ENCODE data around the gene PIP5K1B. TPM values are rescaled to one million over a fixed set of nuclear protein-coding genes. Genes with fewer than 3 reads are reported as not detected.

The PIP5K1B gene
- total RNA-seq, 1 donor from 2014 or later = 2.1 TPM

GRCh38 chr9:69016191-69017096 is 311.4 kb downstream of the PIP5K1B start:
- H3K36me3 ChIP-seq (ENCODE audit: control insufficient read depth in 3 of 3, insufficient read depth in 3 of 3, low read length in 3 of 3) = no peaks in the 10 kb centered on the region
- H3K9ac ChIP-seq (ENCODE audit: low read depth in 1 of 3, low read length in 3 of 3) = peak overlapping the region in 1 of 3 donors; percentile 28
- no peaks in the 10 kb centered on the region for H3K4me1 ChIP-seq (ENCODE audit: control insufficient read depth in 3 of 3, insufficient read depth in 3 of 3, low read length in 3 of 3)

GRCh38 chr9:69018737-69019136 is 313.7 kb downstream of the PIP5K1B start:
- H3K4me3 ChIP-seq (ENCODE audit: low read length in 3 of 3) = no peak overlapping the region
- no peaks in the 10 kb centered on the region for H3K27me3 ChIP-seq (ENCODE audit: control insufficient read depth in 3 of 3, insufficient read depth in 3 of 3, low read length in 3 of 3)
- no peak overlapping the region for H3K9ac ChIP-seq (ENCODE audit: low read depth in 1 of 3, low read length in 3 of 3)
- H3K36me3 ChIP-seq (ENCODE audit: control insufficient read depth in 3 of 3, insufficient read depth in 3 of 3, low read length in 3 of 3) = no peaks in the 10 kb centered on the region
- H3K4me1 ChIP-seq (ENCODE audit: control insufficient read depth in 3 of 3, insufficient read depth in 3 of 3, low read length in 3 of 3) = no peaks in the 10 kb centered on the region
- H3K9me3 ChIP-seq (ENCODE audit: control insufficient read depth in 3 of 3, low read length in 3 of 3) = no peaks in the 10 kb centered on the region
- no peak overlapping the region for H3K27ac ChIP-seq (ENCODE audit: low read depth, low read length)

More at GRCh38 chr9:69016191-69017096, 311.4 kb downstream of the PIP5K1B start:
- Histone ChIP-seq H3K4me3 (ENCODE audit: low read length in 3 of 3) (no peak overlapping the region), H3K27me3 (ENCODE audit: control insufficient read depth in 3 of 3, insufficient read depth in 3 of 3, low read length in 3 of 3) (no peaks in the 10 kb centered on the region), H3K9me3 (ENCODE audit: control insufficient read depth in 3 of 3, low read length in 3 of 3) (no peaks in the 10 kb centered on the region), H3K27ac (ENCODE audit: low read depth, low read length) (no peak overlapping the region)

GRCh38 chr9:69019808-69020207 is 314.8 kb downstream of the PIP5K1B start:
- H3K27me3 ChIP-seq (ENCODE audit: control insufficient read depth in 3 of 3, insufficient read depth in 3 of 3, low read length in 3 of 3) = no peaks in the 10 kb centered on the region
- H3K9me3 ChIP-seq (ENCODE audit: control insufficient read depth in 3 of 3, low read length in 3 of 3) = no peaks in the 10 kb centered on the region
- no peak overlapping the region for H3K27ac ChIP-seq (ENCODE audit: low read depth, low read length)
- no peak overlapping the region for H3K4me3 ChIP-seq (ENCODE audit: low read length in 3 of 3)
- no peaks in the 10 kb centered on the region for H3K4me1 ChIP-seq (ENCODE audit: control insufficient read depth in 3 of 3, insufficient read depth in 3 of 3, low read length in 3 of 3)
- H3K36me3 ChIP-seq (ENCODE audit: control insufficient read depth in 3 of 3, insufficient read depth in 3 of 3, low read length in 3 of 3) = no peaks in the 10 kb centered on the region
- H3K9ac ChIP-seq (ENCODE audit: low read depth in 1 of 3, low read length in 3 of 3) = no peak overlapping the region

- Histone ChIP-seq H3K27me3 (ENCODE audit: control insufficient read depth in 3 of 3, insufficient read depth in 3 of 3, low read length in 3 of 3) (no peaks in the 10 kb centered on the region), H3K27ac (ENCODE audit: low read depth, low read length) (no peak overlapping the region), H3K36me3 (ENCODE audit: control insufficient read depth in 3 of 3, insufficient read depth in 3 of 3, low read length in 3 of 3) (no peaks in the 10 kb centered on the region), H3K9ac (ENCODE audit: low read depth in 1 of 3, low read length in 3 of 3) (no peak overlapping the region), H3K9me3 (ENCODE audit: control insufficient read depth in 3 of 3, low read length in 3 of 3) (no peaks in the 10 kb centered on the region), H3K4me3 (ENCODE audit: low read length in 3 of 3) (no peak overlapping the region), H3K4me1 (ENCODE audit: control insufficient read depth in 3 of 3, insufficient read depth in 3 of 3, low read length in 3 of 3) (no peaks in the 10 kb centered on the region)
Measured at GRCh38 chr9:69020301-69021145, 315.5 kb downstream of the PIP5K1B start.

- H3K36me3 ChIP-seq (ENCODE audit: control insufficient read depth in 3 of 3, insufficient read depth in 3 of 3, low read length in 3 of 3) = no peaks in the 10 kb centered on the region
- H3K9me3 ChIP-seq (ENCODE audit: control insufficient read depth in 3 of 3, low read length in 3 of 3) = no peaks in the 10 kb centered on the region
- H3K27ac ChIP-seq (ENCODE audit: low read depth, low read length) = no peak overlapping the region
- peak overlapping the region; percentile 10 to 60 (median 41) for H3K4me3 ChIP-seq (ENCODE audit: low read length in 3 of 3)
- no peaks in the 10 kb centered on the region for H3K4me1 ChIP-seq (ENCODE audit: control insufficient read depth in 3 of 3, insufficient read depth in 3 of 3, low read length in 3 of 3)
- no peaks in the 10 kb centered on the region for H3K27me3 ChIP-seq (ENCODE audit: control insufficient read depth in 3 of 3, insufficient read depth in 3 of 3, low read length in 3 of 3)
- H3K9ac ChIP-seq (ENCODE audit: low read depth in 1 of 3, low read length in 3 of 3) = peak overlapping the region in 1 of 3 donors; percentile 17
Measured at GRCh38 chr9:69023650-69024049, 318.6 kb downstream of the PIP5K1B start.

GRCh38 chr9:69027355-69028097 is 322.5 kb downstream of the PIP5K1B start:
- H3K4me1 ChIP-seq (ENCODE audit: control insufficient read depth in 3 of 3, insufficient read depth in 3 of 3, low read length in 3 of 3) = no peaks in the 10 kb centered on the region
- H3K27me3 ChIP-seq (ENCODE audit: control insufficient read depth in 3 of 3, insufficient read depth in 3 of 3, low read length in 3 of 3) = no peaks in the 10 kb centered on the region
- H3K4me3 ChIP-seq (ENCODE audit: low read length in 3 of 3) = no peak overlapping the region
- H3K27ac ChIP-seq (ENCODE audit: low read depth, low read length) = no peak overlapping the region
- no peaks in the 10 kb centered on the region for H3K9me3 ChIP-seq (ENCODE audit: control insufficient read depth in 3 of 3, low read length in 3 of 3)
- no peaks in the 10 kb centered on the region for H3K36me3 ChIP-seq (ENCODE audit: control insufficient read depth in 3 of 3, insufficient read depth in 3 of 3, low read length in 3 of 3)
- no peak overlapping the region for H3K9ac ChIP-seq (ENCODE audit: low read depth in 1 of 3, low read length in 3 of 3)

GRCh38 chr9:69028754-69029153 is 323.7 kb downstream of the PIP5K1B start:
- H3K27ac ChIP-seq (ENCODE audit: low read depth, low read length) = no peak overlapping the region
- H3K4me1 ChIP-seq (ENCODE audit: control insufficient read depth in 3 of 3, insufficient read depth in 3 of 3, low read length in 3 of 3) = no peaks in the 10 kb centered on the region
- H3K9me3 ChIP-seq (ENCODE audit: control insufficient read depth in 3 of 3, low read length in 3 of 3) = no peaks in the 10 kb centered on the region
- H3K4me3 ChIP-seq (ENCODE audit: low read length in 3 of 3) = no peak overlapping the region
- H3K36me3 ChIP-seq (ENCODE audit: control insufficient read depth in 3 of 3, insufficient read depth in 3 of 3, low read length in 3 of 3) = no peaks in the 10 kb centered on the region
- H3K9ac ChIP-seq (ENCODE audit: low read depth in 1 of 3, low read length in 3 of 3) = no peak overlapping the region
- H3K27me3 ChIP-seq (ENCODE audit: control insufficient read depth in 3 of 3, insufficient read depth in 3 of 3, low read length in 3 of 3) = no peaks in the 10 kb centered on the region

- Histone ChIP-seq H3K4me1 (ENCODE audit: control insufficient read depth in 3 of 3, insufficient read depth in 3 of 3, low read length in 3 of 3) (no peaks in the 10 kb centered on the region), H3K27ac (ENCODE audit: low read depth, low read length) (no peak overlapping the region), H3K36me3 (ENCODE audit: control insufficient read depth in 3 of 3, insufficient read depth in 3 of 3, low read length in 3 of 3) (no peaks in the 10 kb centered on the region), H3K9ac (ENCODE audit: low read depth in 1 of 3, low read length in 3 of 3) (no peak overlapping the region), H3K4me3 (ENCODE audit: low read length in 3 of 3) (no peak overlapping the region), H3K27me3 (ENCODE audit: control insufficient read depth in 3 of 3, insufficient read depth in 3 of 3, low read length in 3 of 3) (no peaks in the 10 kb centered on the region), H3K9me3 (ENCODE audit: control insufficient read depth in 3 of 3, low read length in 3 of 3) (no peaks in the 10 kb centered on the region)
Measured at GRCh38 chr9:69029535-69029934, 324.5 kb downstream of the PIP5K1B start.

GRCh38 chr9:69030851-69031645 is 326.0 kb downstream of the PIP5K1B start:
- no peak overlapping the region for H3K4me3 ChIP-seq (ENCODE audit: low read length in 3 of 3)
- peaks cover 3 to 6% (median 4%) of the 10 kb centered on the region in 3 donors for H3K4me1 ChIP-seq (ENCODE audit: control insufficient read depth in 3 of 3, insufficient read depth in 3 of 3, low read length in 3 of 3)
- H3K27ac ChIP-seq (ENCODE audit: low read depth, low read length) = no peak overlapping the region
- H3K36me3 ChIP-seq (ENCODE audit: control insufficient read depth in 3 of 3, insufficient read depth in 3 of 3, low read length in 3 of 3) = no peaks in the 10 kb centered on the region
- no peaks in the 10 kb centered on the region for H3K9me3 ChIP-seq (ENCODE audit: control insufficient read depth in 3 of 3, low read length in 3 of 3)
- H3K27me3 ChIP-seq (ENCODE audit: control insufficient read depth in 3 of 3, insufficient read depth in 3 of 3, low read length in 3 of 3) = no peaks in the 10 kb centered on the region
- H3K9ac ChIP-seq (ENCODE audit: low read depth in 1 of 3, low read length in 3 of 3) = no peak overlapping the region

Data from skeletal muscle tissue (tissue), 4 donors.